ENCODE data around the gene MOGAT2. TPM values are rescaled to one million over a fixed set of nuclear protein-coding genes. Genes with fewer than 3 reads are reported as not detected.
A peak's percentile ranks its signal among the peaks of the same experiment; 100 is the strongest.

The MOGAT2 gene
- total RNA-seq, 1 donor from 2014 or later: not detected

DNA sequence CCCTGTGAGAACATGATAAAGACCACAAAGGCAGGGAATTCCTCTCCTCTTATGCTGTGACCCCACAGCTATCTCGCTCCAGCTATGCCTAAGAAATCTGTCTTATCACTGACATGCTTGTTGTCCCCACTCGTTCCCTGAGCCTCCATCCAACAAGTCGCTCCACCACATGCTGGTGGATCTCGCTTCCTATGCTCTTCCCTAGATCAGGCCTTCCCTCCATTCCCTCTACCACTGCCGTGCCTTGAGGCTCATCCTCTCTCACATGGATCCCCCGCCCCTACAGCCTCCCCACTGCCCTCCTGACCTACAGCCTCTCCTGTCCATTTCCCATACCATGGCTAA is 49.6 kb downstream of the MOGAT2 start:
- Mint-ChIP-seq H3K27me3 (ENCODE audit: insufficient read depth, low read depth) (peaks cover 31% of the 10 kb centered on the region), H3K27ac (peak overlapping the region; percentile 76), H3K4me3 (no peak overlapping the region), H3K9me3 (peaks cover 6% of the 10 kb centered on the region), H3K36me3 (peaks cover 3% of the 10 kb centered on the region), H3K4me1 (peaks cover 32% of the 10 kb centered on the region)
- Histone ChIP-seq H3K36me3 (no peaks in the 10 kb centered on the region), H3K4me2 (peak overlapping the region; percentile 39), H3F3A (ENCODE audit: low read depth) (peaks cover 16% of the 10 kb centered on the region), H3K27me3 (peaks cover 44% of the 10 kb centered on the region), H4K20me1 (ENCODE audit: low read depth) (no peaks in the 10 kb centered on the region), H3K9me3 (ENCODE audit: low read depth) (no peaks in the 10 kb centered on the region), H3K4me1 (peaks cover 8% of the 10 kb centered on the region), H3K27ac (no peak overlapping the region), H3K79me2 (ENCODE audit: low read depth) (no peaks in the 10 kb centered on the region), H3K9ac (no peak overlapping the region), H2AFZ (replicated peaks) (no peak overlapping the region), H3K4me3 (no peak overlapping the region)
- DNase-seq (ENCODE audit: low spot score): no peak
- no peak for TF ChIP-seq EZH2 (IDR thresholded peaks at IDR 0.05)
- TF ChIP-seq, protein P1, sequence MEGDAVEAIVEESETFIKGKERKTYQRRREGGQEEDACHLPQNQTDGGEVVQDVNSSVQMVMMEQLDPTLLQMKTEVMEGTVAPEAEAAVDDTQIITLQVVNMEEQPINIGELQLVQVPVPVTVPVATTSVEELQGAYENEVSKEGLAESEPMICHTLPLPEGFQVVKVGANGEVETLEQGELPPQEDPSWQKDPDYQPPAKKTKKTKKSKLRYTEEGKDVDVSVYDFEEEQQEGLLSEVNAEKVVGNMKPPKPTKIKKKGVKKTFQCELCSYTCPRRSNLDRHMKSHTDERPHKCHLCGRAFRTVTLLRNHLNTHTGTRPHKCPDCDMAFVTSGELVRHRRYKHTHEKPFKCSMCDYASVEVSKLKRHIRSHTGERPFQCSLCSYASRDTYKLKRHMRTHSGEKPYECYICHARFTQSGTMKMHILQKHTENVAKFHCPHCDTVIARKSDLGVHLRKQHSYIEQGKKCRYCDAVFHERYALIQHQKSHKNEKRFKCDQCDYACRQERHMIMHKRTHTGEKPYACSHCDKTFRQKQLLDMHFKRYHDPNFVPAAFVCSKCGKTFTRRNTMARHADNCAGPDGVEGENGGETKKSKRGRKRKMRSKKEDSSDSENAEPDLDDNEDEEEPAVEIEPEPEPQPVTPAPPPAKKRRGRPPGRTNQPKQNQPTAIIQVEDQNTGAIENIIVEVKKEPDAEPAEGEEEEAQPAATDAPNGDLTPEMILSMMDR (IDR thresholded peaks at IDR 0.05): no peak

- Histone ChIP-seq H3K4me2 (peak overlapping the region; percentile 81), H4K20me1 (ENCODE audit: low read depth) (no peaks in the 10 kb centered on the region), H3K36me3 (no peaks in the 10 kb centered on the region), H3K9me3 (ENCODE audit: low read depth) (no peaks in the 10 kb centered on the region), H3K79me2 (ENCODE audit: low read depth) (no peaks in the 10 kb centered on the region), H3K27me3 (peaks cover 44% of the 10 kb centered on the region), H3K4me1 (peaks cover 8% of the 10 kb centered on the region), H2AFZ (replicated peaks) (no peak overlapping the region), H3K9ac (no peak overlapping the region), H3K4me3 (no peak overlapping the region), H3K27ac (no peak overlapping the region), H3F3A (ENCODE audit: low read depth) (peaks cover 16% of the 10 kb centered on the region)
- TF ChIP-seq, protein P1 (IDR thresholded peaks at IDR 0.05): no peak
- TF ChIP-seq EZH2phosphoT487 (IDR thresholded peaks at IDR 0.05): no peak
- TF ChIP-seq EZH2 (IDR thresholded peaks at IDR 0.05): no peak
- Mint-ChIP-seq H3K36me3 (peaks cover 3% of the 10 kb centered on the region), H3K4me1 (peaks cover 32% of the 10 kb centered on the region), H3K9me3 (peaks cover 8% of the 10 kb centered on the region), H3K4me3 (peak overlapping the region; percentile 78), H3K27ac (no peak overlapping the region), H3K27me3 (ENCODE audit: insufficient read depth, low read depth) (peaks cover 31% of the 10 kb centered on the region)
- DNase-seq (ENCODE audit: low spot score): no peak
Measured at GRCh38 chr11:75767793-75768111, 50.1 kb downstream of the MOGAT2 start.

DNA sequence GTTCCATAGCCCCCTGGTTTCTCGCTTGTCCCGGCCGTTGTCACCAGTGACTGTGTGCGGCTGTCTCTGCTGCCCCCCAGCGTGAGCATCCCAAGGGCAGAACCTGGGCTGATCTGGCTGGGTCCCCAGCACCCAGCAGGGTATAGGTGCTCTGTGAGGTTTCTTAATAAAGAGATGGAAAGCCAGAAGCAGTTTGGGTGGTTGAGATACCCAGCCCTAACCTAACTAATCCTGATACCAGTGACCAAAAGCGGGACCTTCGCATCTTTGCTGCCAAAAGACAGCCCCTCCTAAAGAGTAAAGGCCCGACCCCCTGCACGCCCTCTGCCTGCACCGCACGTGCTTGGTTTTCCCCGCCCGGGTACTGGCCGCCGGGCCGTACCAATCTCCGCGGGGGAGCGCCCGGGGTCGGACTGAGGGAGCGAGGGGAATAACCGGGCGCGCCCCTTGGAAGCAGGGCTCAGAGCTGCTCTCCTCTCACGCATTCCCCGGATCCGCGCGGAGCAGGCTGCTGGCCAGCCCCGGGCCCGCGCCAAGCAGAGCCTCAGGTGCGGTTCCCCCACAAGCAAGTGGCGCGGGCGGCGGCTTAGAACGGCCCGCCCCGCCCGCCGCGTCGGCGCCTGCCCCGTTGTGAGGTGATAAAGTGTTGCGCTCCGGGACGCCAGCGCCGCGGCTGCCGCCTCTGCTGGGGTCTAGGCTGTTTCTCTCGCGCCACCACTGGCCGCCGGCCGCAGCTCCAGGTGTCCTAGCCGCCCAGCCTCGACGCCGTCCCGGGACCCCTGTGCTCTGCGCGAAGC is 50.7 kb downstream of the MOGAT2 start, which contains the start of gene DGAT2:
Gene DGAT2, plus strand, starts transcription at position 667 of the 797 bp plus-strand sequence. CDS start 214 bp downstream, outside the sequence.
- TF ChIP-seq EZH2 (IDR thresholded peaks at IDR 0.05) (no peak), EZH2phosphoT487 (IDR thresholded peaks at IDR 0.05) (no peak)
- TF ChIP-seq, protein P1 (IDR thresholded peaks at IDR 0.05): peak; percentile 32
- H3K36me3 Mint-ChIP-seq: peaks cover 3% of the 10 kb centered on the region
- peak within 1 kb of the TSS; percentile 52 for H3K4me3 ChIP-seq
- no peaks in the 10 kb centered on the region for H4K20me1 ChIP-seq (ENCODE audit: low read depth)
- H3K9ac ChIP-seq: no peak within 1 kb of the TSS
- peaks cover 44% of the 10 kb centered on the region for H3K27me3 ChIP-seq
- peaks cover 8% of the 10 kb centered on the region for H3K4me1 ChIP-seq
- peaks cover 31% of the 10 kb centered on the region for H3K27me3 Mint-ChIP-seq (ENCODE audit: insufficient read depth, low read depth)
- H2AFZ ChIP-seq (replicated peaks): peak within 1 kb of the TSS; percentile 89
- H3K27ac Mint-ChIP-seq: no peak within 1 kb of the TSS
- H3K36me3 ChIP-seq: no peaks in the 10 kb centered on the region
- H3K4me2 ChIP-seq: peak within 1 kb of the TSS; percentile 81
- H3F3A ChIP-seq (ENCODE audit: low read depth): peaks cover 16% of the 10 kb centered on the region
- DNase-seq (ENCODE audit: low spot score): peak; percentile 88
- peaks cover 32% of the 10 kb centered on the region for H3K4me1 Mint-ChIP-seq
- no peak within 1 kb of the TSS for H3K27ac ChIP-seq
- no peaks in the 10 kb centered on the region for H3K79me2 ChIP-seq (ENCODE audit: low read depth)
- peak within 1 kb of the TSS; percentile 78 for H3K4me3 Mint-ChIP-seq
- H3K9me3 ChIP-seq (ENCODE audit: low read depth): no peaks in the 10 kb centered on the region
- H3K9me3 Mint-ChIP-seq: peaks cover 8% of the 10 kb centered on the region
